Ectodermal cell (in vitro differentiated cells): Measurements from ENCODE around the gene RELA.
A peak's percentile ranks its signal among the peaks of the same experiment; 100 is the strongest.
"Not testable (repeated sequence)": the region's sequence is repeated elsewhere in the genome, so short reads cannot be mapped to it uniquely, and the experiment has no call there.

Source experiments
- H3K27ac ChIP-seq: 2 replicates; pipeline ENCODE4 v1.7.0; 2013; ENCODE audit warnings: mild to moderate bottlenecking, low read depth, low read length; ENCODE audit not compliant: insufficient read depth, poor library complexity, severe bottlenecking
- H3K27me3 ChIP-seq: 2 replicates; pipeline ENCODE4 v1.7.0; 2013; ENCODE audit warnings: mild to moderate bottlenecking, low read length; ENCODE audit not compliant: insufficient read depth, control insufficient read depth, poor library complexity, severe bottlenecking
- H3K36me3 ChIP-seq: one replicate; pipeline ENCODE4 v1.7.0; 2013; ENCODE audit warnings: low read length; ENCODE audit not compliant: control insufficient read depth, insufficient read depth
- H3K4me1 ChIP-seq: one replicate; pipeline ENCODE4 v1.7.0; 2013; ENCODE audit warnings: low read length; ENCODE audit not compliant: control insufficient read depth, insufficient read depth
- H3K4me3 ChIP-seq: 2 replicates; pipeline ENCODE4 v1.7.0; 2013; ENCODE audit warnings: low read depth, low read length, control low read depth; ENCODE audit not compliant: insufficient read depth
- H3K9me3 ChIP-seq: 2 replicates; pipeline ENCODE4 v1.7.0; 2013; ENCODE audit warnings: mild to moderate bottlenecking, low read length, moderate library complexity; ENCODE audit not compliant: control insufficient read depth
- WGBS, 2 experiments: methylation state at CpG; one replicate each; pipeline ENCODE4 v1.1.7; 2013; ENCODE audit warnings: missing lambda C conversion rate in 2 of 2; 5-methylcytosine and 5-hydroxymethylcytosine counted together

RELA gene

DNA sequence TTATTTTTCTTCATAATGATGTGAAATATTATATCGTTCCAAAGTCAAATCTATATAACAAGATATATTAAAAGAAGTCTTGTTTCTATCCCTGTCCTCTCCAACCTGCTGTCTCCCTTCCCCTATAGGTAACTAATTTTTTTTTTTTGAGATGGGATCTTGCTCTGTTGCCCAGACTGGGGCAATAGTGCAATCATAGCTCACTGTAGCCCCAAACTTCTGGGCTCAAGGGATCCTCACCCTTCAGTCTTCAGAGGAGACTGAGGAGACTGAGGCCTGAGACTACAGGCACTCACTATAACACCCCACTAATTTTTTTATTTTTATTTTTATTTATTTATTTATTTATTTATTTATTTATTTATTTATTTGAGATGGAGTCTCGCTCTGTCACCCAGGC lies 10.3 kb upstream of the RELA start:
- Histone ChIP-seq H3K9me3 (no peaks in the 10 kb centered on the region), H3K36me3 (no peaks in the 10 kb centered on the region), H3K27ac (no peak overlapping the region), H3K4me3 (no peak overlapping the region), H3K4me1 (no peaks in the 10 kb centered on the region), H3K27me3 (no peaks in the 10 kb centered on the region)
- WGBS, 2 experiments: 100% methylated on average over 1 of the region's 2 CpGs; no CpG with 5 or more reads in 1 of the 2 experiments

GRCh38 chr11:65672180-65672860 lies 9.6 kb upstream of the RELA start:
- H3K4me1 ChIP-seq: no peaks in the 10 kb centered on the region
- no peaks in the 10 kb centered on the region for H3K27me3 ChIP-seq
- H3K36me3 ChIP-seq: no peaks in the 10 kb centered on the region
- no peak overlapping the region for H3K4me3 ChIP-seq
- H3K9me3 ChIP-seq: no peaks in the 10 kb centered on the region
- H3K27ac ChIP-seq: no peak overlapping the region

DNA sequence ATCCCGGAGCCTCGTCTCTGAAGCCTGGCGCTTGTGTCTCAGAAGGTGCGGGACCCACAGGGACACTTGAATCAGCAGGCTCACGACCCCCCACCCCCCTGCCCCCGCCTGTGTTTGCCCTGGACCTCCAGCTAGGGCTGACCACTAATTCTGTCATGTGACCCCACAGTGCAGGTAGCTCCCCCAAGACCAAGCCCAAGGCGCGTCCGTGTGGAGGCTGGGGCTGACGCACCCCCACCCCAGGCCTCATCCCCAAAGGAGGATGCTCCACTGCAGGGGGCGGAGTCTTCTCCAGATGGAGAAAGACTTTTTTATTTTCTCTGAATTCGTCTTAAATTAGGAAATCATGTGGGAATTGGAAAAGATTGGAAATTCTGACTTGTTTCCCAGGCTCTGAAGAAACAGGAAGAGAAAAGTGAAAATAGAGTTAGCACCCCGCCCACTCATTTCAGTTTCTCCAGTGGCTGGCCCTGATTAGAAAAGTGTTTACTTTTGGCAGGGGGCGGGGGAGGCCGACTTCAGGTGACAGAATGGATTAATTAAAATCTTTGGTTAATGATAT lies 1.0 kb upstream of the RELA start:
- peak overlapping the region; percentile 93 for H3K4me3 ChIP-seq
- WGBS, 2 experiments: 15 to 22% methylated on average over 14 to 15 of the region's 15 CpGs
- no peaks in the 10 kb centered on the region for H3K27me3 ChIP-seq
- H3K4me1 ChIP-seq: peaks cover 4% of the 10 kb centered on the region
- H3K36me3 ChIP-seq: peaks cover 9% of the 10 kb centered on the region
- H3K27ac ChIP-seq: peak overlapping the region; percentile 89
- no peaks in the 10 kb centered on the region for H3K9me3 ChIP-seq

DNA sequence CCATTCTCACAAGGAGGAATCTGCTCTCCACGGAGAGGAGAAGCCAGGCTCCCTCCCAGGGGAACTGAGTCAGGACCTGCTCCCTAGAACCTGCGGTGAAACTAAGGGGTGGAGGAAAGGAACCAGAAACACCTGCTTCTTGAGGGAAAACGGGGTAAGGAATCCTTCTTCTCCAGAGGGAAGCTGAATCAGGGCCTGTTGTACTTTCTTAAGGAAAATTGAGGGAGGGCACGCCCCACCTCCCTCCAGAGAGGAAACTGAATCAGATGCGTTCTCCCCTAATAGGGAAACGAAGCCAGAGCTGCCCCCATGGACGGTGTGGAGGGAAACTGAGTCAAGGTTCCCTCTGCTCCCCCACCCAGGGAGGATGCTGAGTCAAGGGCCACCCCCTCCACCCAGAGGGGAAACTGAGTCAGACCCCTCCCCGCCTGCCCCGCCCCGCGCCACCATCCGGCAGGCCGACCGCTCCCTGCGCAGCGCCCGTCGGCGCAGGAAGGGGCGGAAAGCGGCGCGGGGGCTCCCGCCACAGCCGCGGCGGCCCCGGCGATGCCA lies 393 bp downstream of the RELA start:
- Histone ChIP-seq H3K4me1 (peaks cover 4% of the 10 kb centered on the region), H3K27ac (peak overlapping the region; percentile 6), H3K9me3 (no peaks in the 10 kb centered on the region), H3K4me3 (peak overlapping the region; percentile 93), H3K36me3 (peaks cover 21% of the 10 kb centered on the region), H3K27me3 (no peaks in the 10 kb centered on the region)
- 1% methylated on average over 29 of the region's 29 CpGs for WGBS, 2 experiments

DNA sequence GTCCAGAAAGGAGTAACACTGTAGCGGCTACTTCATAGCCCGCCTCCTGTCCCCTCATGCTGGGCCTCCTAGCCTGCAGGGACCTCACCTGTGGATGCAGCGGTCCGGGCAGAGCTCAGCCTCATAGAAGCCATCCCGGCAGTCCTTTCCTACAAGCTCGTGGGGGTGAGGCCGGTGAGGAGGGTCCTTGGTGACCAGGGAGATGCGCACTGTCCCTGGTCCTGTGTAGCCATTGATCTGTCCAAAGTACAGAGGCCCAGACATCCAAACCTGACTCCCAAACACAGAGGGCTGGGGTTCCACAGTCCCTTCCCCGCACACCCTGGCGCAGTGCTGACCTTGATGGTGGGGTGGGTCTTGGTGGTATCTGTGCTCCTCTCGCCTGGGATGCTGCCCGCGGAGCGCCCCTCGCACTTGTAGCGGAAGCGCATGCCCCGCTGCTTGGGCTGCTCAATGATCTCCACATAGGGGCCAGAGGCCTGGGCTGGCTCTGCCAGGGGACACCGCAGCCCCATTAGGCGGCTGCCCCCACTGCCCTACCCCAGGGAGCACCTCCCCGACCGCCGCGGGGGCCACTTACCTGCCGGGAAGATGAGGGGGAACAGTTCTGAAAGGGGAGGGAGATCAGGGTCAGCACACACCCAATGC lies 993 bp downstream of the RELA start:
- Histone ChIP-seq H3K4me3 (peak overlapping the region; percentile 93), H3K9me3 (no peaks in the 10 kb centered on the region), H3K27ac (no peak overlapping the region), H3K4me1 (peaks cover 4% of the 10 kb centered on the region), H3K27me3 (no peaks in the 10 kb centered on the region), H3K36me3 (peaks cover 26% of the 10 kb centered on the region)
- 78 to 79% methylated on average over 25 of the region's 25 CpGs for WGBS, 2 experiments

GRCh38 chr11:65660908-65661307 lies 1.8 kb downstream of the RELA start:
- 91 to 95% methylated on average over 9 of the region's 9 CpGs for WGBS, 2 experiments
- H3K27me3 ChIP-seq, H3K9me3 ChIP-seq, H3K27ac ChIP-seq, H3K4me1 ChIP-seq, H3K4me3 ChIP-seq: not testable (repeated sequence)
- H3K36me3 ChIP-seq: peaks cover 29% of the 10 kb centered on the region

DNA sequence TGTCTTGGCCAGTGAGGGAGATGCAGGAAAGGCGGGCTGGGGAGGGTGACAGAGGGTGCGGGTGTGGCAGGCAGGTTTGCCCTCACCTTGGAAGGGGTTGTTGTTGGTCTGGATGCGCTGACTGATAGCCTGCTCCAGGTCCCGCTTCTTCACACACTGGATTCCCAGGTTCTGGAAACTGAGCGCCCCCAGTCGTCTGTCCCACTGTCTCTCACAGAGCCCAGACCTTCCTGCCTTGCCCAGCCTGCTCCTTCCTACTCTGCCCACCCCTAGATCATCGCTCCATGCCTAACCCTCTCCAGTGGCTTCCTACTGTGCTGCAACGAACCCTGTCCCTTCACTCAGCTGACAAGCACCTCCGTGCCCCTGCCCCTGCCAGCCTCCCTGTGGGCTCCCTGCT lies 2.7 kb downstream of the RELA start:
- Histone ChIP-seq H3K27me3 (no peaks in the 10 kb centered on the region), H3K36me3 (peaks cover 36% of the 10 kb centered on the region), H3K4me3 (no peak overlapping the region), H3K27ac (no peak overlapping the region), H3K4me1 (peaks cover 4% of the 10 kb centered on the region), H3K9me3 (no peaks in the 10 kb centered on the region)
- 93 to 96% methylated on average over 9 of the region's 9 CpGs for WGBS, 2 experiments

GRCh38 chr11:65658174-65659021 lies 4.3 kb downstream of the RELA start:
- Histone ChIP-seq H3K9me3 (no peaks in the 10 kb centered on the region), H3K27ac (no peak overlapping the region), H3K27me3 (no peaks in the 10 kb centered on the region), H3K4me1 (peaks cover 5% of the 10 kb centered on the region), H3K4me3 (no peak overlapping the region), H3K36me3 (peaks cover 40% of the 10 kb centered on the region)
- 95 to 96% methylated on average over 21 of the region's 21 CpGs for WGBS, 2 experiments

GRCh38 chr11:65657426-65657825 lies 5.3 kb downstream of the RELA start:
- Histone ChIP-seq H3K9me3 (no peaks in the 10 kb centered on the region), H3K36me3 (peaks cover 40% of the 10 kb centered on the region), H3K27ac (no peak overlapping the region), H3K4me1 (peaks cover 11% of the 10 kb centered on the region), H3K27me3 (no peaks in the 10 kb centered on the region), H3K4me3 (no peak overlapping the region)
- WGBS, 2 experiments: 93 to 95% methylated on average over 7 of the region's 7 CpGs
